Liver (tissue), 9 donors: Measurements from ENCODE around the gene CDK9. TPM values are rescaled to one million over a fixed set of nuclear protein-coding genes. Genes with fewer than 3 reads are reported as not detected.

ENCODE experiments used
- DNase-seq: peaks from one replicate; pipeline ENCODE4 v3.0.0-alpha.2; 2017; ENCODE audit warnings: low spot score
- H3K27ac ChIP-seq, 2 donors: one replicate each; pipeline ENCODE4 v1.7.0; 2013; ENCODE audit warnings: inconsistent platforms in 2 of 2, low read length in 2 of 2, control low read depth in 1 of 2, low read depth in 1 of 2, mild to moderate bottlenecking in 1 of 2
- H3K27me3 ChIP-seq, 4 donors: one replicate each; pipeline versions ENCODE4 v1.6.1 to v1.7.0; 2013; ENCODE audit warnings: low read length in 3 of 4, inconsistent platforms in 1 of 4, mild to moderate bottlenecking in 1 of 4, moderate library complexity in 1 of 4; ENCODE audit not compliant: control insufficient read depth in 4 of 4, insufficient read depth in 4 of 4
- H3K36me3 ChIP-seq, 4 donors: one replicate each; pipeline versions ENCODE4 v1.6.1 to v1.7.0; 2013; ENCODE audit warnings: low read length in 3 of 4, mild to moderate bottlenecking in 3 of 4, low read depth in 1 of 4, moderate library complexity in 1 of 4; ENCODE audit not compliant: control insufficient read depth in 4 of 4, insufficient read depth in 3 of 4
- H3K4me1 ChIP-seq, 4 donors: one replicate each; pipeline versions ENCODE4 v1.6.1 to v1.7.0; 2013; ENCODE audit warnings: low read length in 3 of 4, mild to moderate bottlenecking in 3 of 4, moderate library complexity in 1 of 4; ENCODE audit not compliant: control insufficient read depth in 4 of 4, insufficient read depth in 4 of 4
- H3K4me3 ChIP-seq, 3 donors: one replicate each; pipeline versions ENCODE4 v1.6.1 to v1.7.0; 2013; ENCODE audit warnings: low read length in 3 of 3, control low read depth in 1 of 3, low read depth in 1 of 3, mild to moderate bottlenecking in 1 of 3
- H3K9ac ChIP-seq, 2 donors: one replicate each; pipeline ENCODE4 v1.7.0; 2013; ENCODE audit warnings: low read length in 2 of 2, mild to moderate bottlenecking in 2 of 2, moderate library complexity in 2 of 2, control low read depth in 1 of 2, low read depth in 1 of 2
- H3K9me3 ChIP-seq, 4 donors: one replicate each; pipeline versions ENCODE4 v1.6.1 to v1.7.0; 2013; ENCODE audit warnings: low read length in 3 of 4; ENCODE audit not compliant: control insufficient read depth in 4 of 4
- CTCF ChIP-seq: fragments of 150-350 bp; IDR thresholded peaks from 2 replicates; pipeline ENCODE4 v1.5.1; 2017; ENCODE audit warnings: improper control_type of control experiment, low read depth, low read length; ENCODE audit not compliant: missing input control
- EGR1 ChIP-seq, 2 donors: IDR thresholded peaks; 2 replicates each; pipeline ENCODE4 v1.6.1; 2016 to 2018; ENCODE audit warnings: antibody characterized with exemption in 2 of 2, low read depth in 2 of 2
- FOXA1 ChIP-seq: IDR thresholded peaks from 2 replicates; pipeline ENCODE4 v1.6.1; 2016; ENCODE audit warnings: antibody characterized with exemption
- FOXA2 ChIP-seq: IDR thresholded peaks from 2 replicates; pipeline ENCODE4 v1.6.1; 2016; ENCODE audit warnings: antibody characterized with exemption
- GABPA ChIP-seq, 2 donors: IDR thresholded peaks in 1 of 2; conservative IDR thresholded peaks in 1 of 2; 2 replicates each; pipeline ENCODE4 v1.6.1; 2016; ENCODE audit warnings: antibody characterized with exemption in 2 of 2, mild to moderate bottlenecking in 1 of 2, moderate library complexity in 1 of 2
- HNF4A ChIP-seq, 2 donors: conservative IDR thresholded peaks; 2 replicates each; pipeline ENCODE4 v1.6.1; 2016; ENCODE audit warnings: antibody characterized with exemption in 2 of 2, mild to moderate bottlenecking in 2 of 2
- HNF4G ChIP-seq: IDR thresholded peaks from 2 replicates; pipeline ENCODE4 v1.6.1; 2016; ENCODE audit warnings: antibody characterized with exemption
- MAX ChIP-seq: IDR thresholded peaks from 2 replicates; pipeline ENCODE4 v1.6.1; 2016; ENCODE audit warnings: antibody characterized with exemption
- NR2F2 ChIP-seq: IDR thresholded peaks from 2 replicates; pipeline ENCODE4 v1.6.1; 2016; ENCODE audit warnings: antibody characterized with exemption
- REST ChIP-seq: IDR thresholded peaks from 2 replicates; pipeline ENCODE4 v1.6.1; 2016; ENCODE audit warnings: antibody characterized with exemption, mild to moderate bottlenecking
- RXRA ChIP-seq, 2 donors: IDR thresholded peaks; 2 replicates each; pipeline ENCODE4 v1.6.1; 2017 to 2018; ENCODE audit warnings: antibody characterized with exemption in 2 of 2, mild to moderate bottlenecking in 1 of 2
- TAF1 ChIP-seq: conservative IDR thresholded peaks from 2 replicates; pipeline ENCODE4 v1.6.1; 2016; ENCODE audit warnings: antibody characterized with exemption, mild to moderate bottlenecking
- YY1 ChIP-seq: IDR thresholded peaks from 2 replicates; pipeline ENCODE4 v1.6.1; 2016; ENCODE audit warnings: antibody characterized with exemption, mild to moderate bottlenecking
- WGBS: extraction: QIAGEN DNeasy Blood & Tissue Kit; methylation state at CpG from one replicate; pipeline ENCODE4 v1.1.7; 2013; 5-methylcytosine and 5-hydroxymethylcytosine counted together
- polyA plus RNA-seq, 2 donors: library from polyadenylated mRNA; stranded (reverse) in 1 of 2; unstranded in 1 of 2; fragments of 200-250 nt in 1 of 2; fragments of >200 nt in 1 of 2; fragmentation: Nextera tagmentation in 1 of 2; extraction: Ambion mirVana in 1 of 2; gene quantifications; one replicate each; pipeline versions ENCODE4 v1.2.1 to v1.2.3, GENCODE V29; 2013 to 2015
- total RNA-seq, 2 donors: library from RNA; depleted of rRNA; stranded (reverse); fragments of >200 nt; gene quantifications; one replicate each; pipeline ENCODE4 v1.2.3, GENCODE V29; 2014
- TF ChIP-seq, protein P1 (sequence below): IDR thresholded peaks from 2 replicates; pipeline ENCODE4 v1.6.1; 2016; ENCODE audit warnings: antibody characterized with exemption
- TF ChIP-seq, protein P2 (sequence below): IDR thresholded peaks from 2 replicates; pipeline ENCODE4 v1.6.1; 2016; ENCODE audit warnings: antibody characterized with exemption
- donor health status: healthy.
- donor health status: healthy.
- donor health status: healthy.
- donor health status: healthy.
- donor health status: healthy.

The CDK9 gene
- total and polyA plus RNA-seq, 4 donors = 31.8 to 41.4 (median 36.8) TPM

DNA sequence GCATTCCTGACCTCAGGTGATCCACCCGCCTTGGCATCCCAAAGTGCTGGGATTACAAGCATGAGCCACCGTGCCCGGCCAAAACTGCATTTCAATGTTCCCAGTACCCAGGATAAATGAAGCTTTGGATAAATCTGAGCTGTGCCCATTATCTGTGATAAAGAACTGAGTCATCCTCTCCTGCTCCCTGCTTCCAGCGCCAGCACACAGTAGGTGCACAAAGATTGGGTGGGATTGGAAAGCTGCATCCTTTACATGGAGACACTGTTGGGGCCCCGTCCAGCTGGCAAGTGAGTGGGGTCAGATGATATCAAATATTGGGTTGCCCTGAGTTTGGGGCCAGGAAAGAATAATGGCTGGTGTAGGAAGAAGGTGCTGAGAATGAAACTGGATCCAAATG is 24.8 kb upstream of the CDK9 start:
- 64% methylated on average over 5 of the region's 5 CpGs for WGBS
- no peak overlapping the region for H3K27ac ChIP-seq
- TF ChIP-seq YY1 (no peak), FOXA2 (no peak), HNF4G (no peak), RXRA (IDR thresholded peaks at IDR 0.05) (no peak), NR2F2 (no peak), FOXA1 (no peak), HNF4A (conservative IDR thresholded peaks at IDR 0.05) (no peak), MAX (no peak), GABPA (IDR thresholded peaks at IDR 0.05 in 1 of 2, conservative IDR thresholded peaks at IDR 0.05 in 1 of 2) (no peak), CTCF (no peak), TAF1 (no peak), REST (no peak), EGR1 (IDR thresholded peaks at IDR 0.05; ENCODE audit: low read depth in 2 of 2) (no peak)
- TF ChIP-seq, protein P1, sequence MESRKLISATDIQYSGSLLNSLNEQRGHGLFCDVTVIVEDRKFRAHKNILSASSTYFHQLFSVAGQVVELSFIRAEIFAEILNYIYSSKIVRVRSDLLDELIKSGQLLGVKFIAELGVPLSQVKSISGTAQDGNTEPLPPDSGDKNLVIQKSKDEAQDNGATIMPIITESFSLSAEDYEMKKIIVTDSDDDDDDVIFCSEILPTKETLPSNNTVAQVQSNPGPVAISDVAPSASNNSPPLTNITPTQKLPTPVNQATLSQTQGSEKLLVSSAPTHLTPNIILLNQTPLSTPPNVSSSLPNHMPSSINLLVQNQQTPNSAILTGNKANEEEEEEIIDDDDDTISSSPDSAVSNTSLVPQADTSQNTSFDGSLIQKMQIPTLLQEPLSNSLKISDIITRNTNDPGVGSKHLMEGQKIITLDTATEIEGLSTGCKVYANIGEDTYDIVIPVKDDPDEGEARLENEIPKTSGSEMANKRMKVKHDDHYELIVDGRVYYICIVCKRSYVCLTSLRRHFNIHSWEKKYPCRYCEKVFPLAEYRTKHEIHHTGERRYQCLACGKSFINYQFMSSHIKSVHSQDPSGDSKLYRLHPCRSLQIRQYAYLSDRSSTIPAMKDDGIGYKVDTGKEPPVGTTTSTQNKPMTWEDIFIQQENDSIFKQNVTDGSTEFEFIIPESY = no peak
- TF ChIP-seq, protein P2, sequence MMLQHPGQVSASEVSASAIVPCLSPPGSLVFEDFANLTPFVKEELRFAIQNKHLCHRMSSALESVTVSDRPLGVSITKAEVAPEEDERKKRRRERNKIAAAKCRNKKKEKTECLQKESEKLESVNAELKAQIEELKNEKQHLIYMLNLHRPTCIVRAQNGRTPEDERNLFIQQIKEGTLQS = no peak
- no peak overlapping the region for H3K4me3 ChIP-seq
- H3K36me3 ChIP-seq = no peaks in the 10 kb centered on the region
- H3K9ac ChIP-seq = no peak overlapping the region
- H3K9me3 ChIP-seq = no peaks in the 10 kb centered on the region
- no peak for DNase-seq
- H3K4me1 ChIP-seq = peaks cover 0 to 6% (median 2%) of the 10 kb centered on the region in 4 donors
- H3K27me3 ChIP-seq = no peaks in the 10 kb centered on the region

DNA sequence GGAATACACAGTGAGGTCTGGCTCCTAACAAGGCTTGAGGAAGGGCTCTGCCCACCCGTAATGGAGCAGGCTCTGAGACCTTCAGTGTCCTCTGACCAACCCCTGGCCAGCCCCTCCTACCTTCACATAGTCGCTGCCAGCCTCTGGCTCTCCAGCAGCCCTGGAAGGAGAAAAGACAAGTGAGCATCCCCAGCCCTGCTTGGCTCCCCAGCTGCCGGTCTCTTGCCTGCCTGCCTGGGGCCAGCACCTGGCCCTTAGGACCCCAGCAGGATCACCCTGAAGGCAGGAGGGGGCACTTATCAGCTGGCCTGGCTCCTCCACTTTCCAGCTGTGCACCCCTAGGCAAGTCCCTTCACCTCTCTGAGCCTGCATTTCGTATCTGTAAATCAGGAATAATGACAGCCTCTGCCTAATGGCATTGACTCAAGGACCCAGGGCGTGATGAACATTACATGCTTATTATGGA is 24.3 kb upstream of the CDK9 start:
- DNase-seq = no peak
- no peak overlapping the region for H3K4me3 ChIP-seq
- H3K27ac ChIP-seq = no peak overlapping the region
- TF ChIP-seq CTCF (no peak), FOXA2 (no peak), GABPA (IDR thresholded peaks at IDR 0.05 in 1 of 2, conservative IDR thresholded peaks at IDR 0.05 in 1 of 2) (no peak)
- H3K9me3 ChIP-seq = no peaks in the 10 kb centered on the region
- H3K36me3 ChIP-seq = no peaks in the 10 kb centered on the region
- no peak overlapping the region for H3K9ac ChIP-seq
- 50% methylated on average over 5 of the region's 5 CpGs for WGBS
- H3K27me3 ChIP-seq = no peaks in the 10 kb centered on the region
- H3K4me1 ChIP-seq = peaks cover 0 to 6% (median 2%) of the 10 kb centered on the region in 4 donors
